Activated CD4-positive, alpha-beta T cell treated with anti-CD3 and anti-CD28 coated beads for 4 hours (primary cell): ENCODE measurements around the gene SERPINA4.
"Not testable (repeated sequence)": the region's sequence is repeated elsewhere in the genome, so short reads cannot be mapped to it uniquely, and the experiment has no call there.

Experiments
- DNase-seq, 2 donors: peaks; one replicate each; pipeline ENCODE4 v3.0.0-alpha.2; 2020

Gene SERPINA4

GRCh38 chr14:94570440-94570839 is 9.2 kb downstream of the SERPINA4 start:
- DNase-seq, result no peak

- no peak for DNase-seq
These were observed 10.2 kb downstream of the SERPINA4 start for GRCh38 chr14:94571395-94571794.

- DNase-seq, result no peak
These were observed 10.7 kb downstream of the SERPINA4 start for GRCh38 chr14:94571950-94572349.

- DNase-seq, result no peak
These were observed 11.5 kb downstream of the SERPINA4 start for GRCh38 chr14:94572637-94573303.

- no peak for DNase-seq
These were observed 12.4 kb downstream of the SERPINA4 start for GRCh38 chr14:94573475-94574277.

- no peak for DNase-seq
These were observed 13.1 kb downstream of the SERPINA4 start for GRCh38 chr14:94574336-94574735.

- DNase-seq, result no peak
These were observed 14.7 kb downstream of the SERPINA4 start for GRCh38 chr14:94575730-94576585.

- DNase-seq, result not testable (repeated sequence)
These were observed 16.2 kb downstream of the SERPINA4 start for GRCh38 chr14:94577472-94577871.

- no peak for DNase-seq
These were observed 17.5 kb downstream of the SERPINA4 start for GRCh38 chr14:94578712-94579111.

GRCh38 chr14:94581127-94581999 is 20.1 kb downstream of the SERPINA4 start, which contains the start of gene SERPINA5:
SERPINA5 (plus strand) TSS chr14:94581426; CDS start chr14:94587363, 5,937 bp downstream.
- no peak for DNase-seq

GRCh38 chr14:94582199-94582750 is 21.0 kb downstream of the SERPINA4 start:
- no peak for DNase-seq

GRCh38 chr14:94582851-94583250 is 21.6 kb downstream of the SERPINA4 start:
- DNase-seq, result no peak

GRCh38 chr14:94583557-94583956 is 22.3 kb downstream of the SERPINA4 start:
- no peak for DNase-seq

- DNase-seq, result no peak
These were observed 23.5 kb downstream of the SERPINA4 start for GRCh38 chr14:94584591-94585280.

GRCh38 chr14:94586635-94587034 is 25.4 kb downstream of the SERPINA4 start:
- DNase-seq, result no peak

GRCh38 chr14:94588311-94588710 is 27.1 kb downstream of the SERPINA4 start:
- DNase-seq, result no peak

GRCh38 chr14:94591073-94591472 is 29.8 kb downstream of the SERPINA4 start:
- no peak for DNase-seq

- no peak for DNase-seq
These were observed 30.6 kb downstream of the SERPINA4 start for GRCh38 chr14:94591871-94592270.

GRCh38 chr14:94592457-94592856 is 31.2 kb downstream of the SERPINA4 start:
- no peak for DNase-seq

- DNase-seq, result no peak
These were observed 32.1 kb downstream of the SERPINA4 start for GRCh38 chr14:94593376-94593748.

GRCh38 chr14:94593749-94594431 is 32.6 kb downstream of the SERPINA4 start:
- DNase-seq, result no peak
